GM12878 (cell line): ENCODE data around the gene YARS1. TPM values are rescaled to one million over a fixed set of nuclear protein-coding genes. Genes with fewer than 3 reads are reported as not detected.

Experiments
- ATAC-seq: fragments of 200-7000 bp; cut with Tn5 transposase; 3 replicates; pipeline ENCODE4 v1.9.1; 2020; ENCODE audit warnings: mild to moderate bottlenecking, moderate library complexity
- BruUV-seq: library from RNA; stranded (reverse); fragments of 400-500 nt; replicated peaks from 2 replicates; lab custom pipeline; 2021; lab: Mats Ljungman, UMichigan
- CTCF ChIA-PET: fragments of 300-600 bp; sonication (Branson Sonifier 250); formaldehyde crosslinking; extraction: SDS; loops from one replicate; lab custom pipeline; 2021; ENCODE audit warnings: inconsistent platforms; lab: Yijun Ruan, JAX
- POLR2A ChIA-PET: fragments of 350-600 bp; formaldehyde crosslinking; extraction: SDS; loops from one replicate; lab custom pipeline; 2021; ENCODE audit warnings: inconsistent platforms; lab: Charles Lee
- RAD21 ChIA-PET: fragments of 300-600 bp; sonication (Branson Sonifier 250); formaldehyde crosslinking; loops from one replicate; lab custom pipeline; 2023; ENCODE audit warnings: antibody characterized with exemption; ENCODE audit not compliant: unreplicated experiment; lab: Charles Lee
- SMC1A ChIA-PET: fragments of 300-600 bp; sonication (Branson Sonifier 250); formaldehyde crosslinking; loops from one replicate; lab custom pipeline; 2023; ENCODE audit not compliant: unreplicated experiment, uncharacterized antibody; lab: Charles Lee
- DNase-seq: peaks from one replicate; pipeline ENCODE4 v3.0.0-alpha.2; 2011; ENCODE audit warnings: low read depth, low spot score
- FAIRE-seq: peaks from 3 replicates; lab custom pipeline; 2011; peaks lifted over from hg19 to GRCh38; lab: Jason Lieb, UNC
- H2AFZ ChIP-seq: 2 replicates; pipeline ENCODE4 v1.6.0; 2011; ENCODE audit warnings: low read depth, low read length, control low read depth; ENCODE audit not compliant: control insufficient read depth
- H3K27ac ChIP-seq: 2 replicates; pipeline ENCODE4 v1.5.1; 2011; ENCODE audit warnings: control low read depth; ENCODE audit not compliant: control insufficient read depth, insufficient read depth
- H3K27me3 ChIP-seq, 2 experiments: replicated peaks in 1 of 2; 2 replicates each; pipeline versions ENCODE4 v1.6.0 to v1.6.1; 2011; ENCODE audit warnings: low read length in 1 of 2; ENCODE audit not compliant: control insufficient read depth in 2 of 2, insufficient read depth in 2 of 2
- H3K36me3 ChIP-seq, 2 experiments: 2 replicates each; pipeline ENCODE4 v1.5.1; 2011; ENCODE audit warnings: low read length in 1 of 2; ENCODE audit not compliant: control insufficient read depth in 2 of 2, insufficient read depth in 2 of 2
- H3K4me1 ChIP-seq: 2 replicates; pipeline ENCODE4 v1.6.1; 2011; ENCODE audit warnings: mild to moderate bottlenecking, low read length, moderate library complexity, mixed read lengths; ENCODE audit not compliant: control insufficient read depth, insufficient read depth
- H3K4me2 ChIP-seq: 2 replicates; pipeline ENCODE4 v1.6.0; 2011; ENCODE audit warnings: control low read depth; ENCODE audit not compliant: control insufficient read depth, insufficient read depth
- H3K4me3 ChIP-seq: fragments of 200-600 bp; sonication (generic); 2 replicates; pipeline ENCODE4 v1.5.1; 2016
- H3K79me2 ChIP-seq: 2 replicates; pipeline ENCODE4 v1.6.0; 2011; ENCODE audit warnings: low read length; ENCODE audit not compliant: control insufficient read depth, insufficient read depth
- H3K9ac ChIP-seq: 2 replicates; pipeline ENCODE4 v1.8.0; 2011; ENCODE audit warnings: low read length, control low read depth, mixed read lengths; ENCODE audit not compliant: control insufficient read depth, insufficient read depth
- H3K9me3 ChIP-seq: replicated peaks from 3 replicates; pipeline ENCODE4 v1.5.1; 2011; ENCODE audit warnings: mild to moderate bottlenecking, low read length; ENCODE audit not compliant: control insufficient read depth, insufficient read depth
- H4K20me1 ChIP-seq: 2 replicates; pipeline ENCODE4 v1.6.0; 2011; ENCODE audit not compliant: control insufficient read depth, insufficient read depth
- CBFB ChIP-seq: IDR thresholded peaks from 2 replicates; pipeline ENCODE4 v1.6.1; 2016; ENCODE audit warnings: antibody characterized with exemption, low read depth
- KDM1A ChIP-seq: fragments of 200-600 bp; sonication (generic); IDR thresholded peaks from 2 replicates; pipeline ENCODE4 v1.6.1; 2016; ENCODE audit warnings: borderline replicate concordance
- PRDM15 ChIP-seq: fragments of 450-650 bp; formaldehyde crosslinking; IDR thresholded peaks from 2 replicates; pipeline ENCODE4 v1.4.0; 2020; ENCODE audit warnings: mild to moderate bottlenecking, moderate library complexity
- SMAD1 ChIP-seq: fragments of 450-650 bp; IDR thresholded peaks from 2 replicates; pipeline ENCODE4 v1.6.1; 2018; ENCODE audit warnings: mild to moderate bottlenecking, low read depth; ENCODE audit not compliant: partially characterized antibody
- SREBF1 ChIP-seq: IDR thresholded peaks from 2 replicates; pipeline ENCODE4 v1.6.1; 2012; ENCODE audit warnings: mild to moderate bottlenecking, low read length
- SREBF2 ChIP-seq: IDR thresholded peaks from 2 replicates; pipeline ENCODE4 v1.6.1; 2012; ENCODE audit warnings: mild to moderate bottlenecking, low read length
- ZNF24 ChIP-seq: fragments of 450-650 bp; IDR thresholded peaks from 2 replicates; pipeline ENCODE4 v1.6.1; 2017; ENCODE audit warnings: antibody characterized with exemption, mild to moderate bottlenecking
- ZNF592 ChIP-seq: fragments of 450-650 bp; IDR thresholded peaks from 2 replicates; pipeline ENCODE4 v1.6.1; 2017; ENCODE audit warnings: mild to moderate bottlenecking, moderate library complexity
- WGBS: methylation state at CpG from one replicate; pipeline ENCODE4 v1.1.6; 2016; ENCODE audit warnings: low lambda C conversion rate; ENCODE audit not compliant: insufficient replicate concordance, insufficient coverage; ENCODE audit errors: missing lambda C conversion rate; 5-methylcytosine and 5-hydroxymethylcytosine counted together
- in situ Hi-C: fragments of 300-500 bp; cut with MboI; formaldehyde crosslinking; loops from 9 replicates; pipeline ENCODE4 v1.14.3; 2018; ENCODE audit warnings: mixed read lengths
- intact Hi-C: fragments of 100-400 bp; cut with micrococcal nuclease; formaldehyde crosslinking; loops from one replicate; pipeline ENCODE4 v1.14.2; 2022; ENCODE audit not compliant: unreplicated experiment
- polyA plus RNA-seq, 11 experiments: library from polyadenylated mRNA; depleted of rRNA in 4 of 11; unstranded in 6 of 11; stranded (reverse) in 5 of 11; fragments of >200 nt; fragmentation: Nextera tagmentation in 4 of 11; fragmentation: Illumina TruSeq in 1 of 11; extraction: Ambion mirVana in 4 of 11; extraction: Trizol in 1 of 11; gene quantifications; 1 replicate in 1 of 11; 2 replicates in 10 of 11; pipeline versions ENCODE4 v1.2.1 to v1.2.3, GENCODE V29; 2011 to 2016; ENCODE audit warnings: inconsistent platforms in 2 of 11, missing spikeins in 2 of 11, low read depth in 1 of 11
- total RNA-seq, 4 experiments: library from RNA; depleted of rRNA in 3 of 4; stranded (reverse); fragments of >200 nt in 3 of 4; fragmentation: Illumina TruSeq in 1 of 4; extraction: Trizol in 1 of 4; gene quantifications; 2 replicates each; pipeline versions ENCODE4 v1.2.1 to v1.2.3, GENCODE V29; 2013 to 2021

The YARS1 gene
- total and polyA plus RNA-seq, 10 of the 15 experiments (the other 5 are each of a cell fraction or from before 2014, with no cell fraction given): 39.9 to 202 (median 136) TPM

- POLR2A ChIA-PET: no interaction called here
- BruUV-seq: no TSS peak
- no peaks in the 10 kb centered on the region for H4K20me1 ChIP-seq
- FAIRE-seq (no peak), ATAC-seq (no peak), DNase-seq (no peak)
- in situ Hi-C loops: no loop called here
- 67% methylated on average over 3 of the region's 3 CpGs for WGBS
- CTCF ChIA-PET: interaction anchor here (1.0 kb wide), 1 partner anchor 17 kb away, joined by 3 read pairs; no protein-coding TSS in a partner anchor
- H3K27me3 ChIP-seq: no peaks in the 10 kb centered on the region; a peak in 1 of 4 replicates
- SMC1A ChIA-PET: no interaction called here
- H3K36me3 ChIP-seq: no peaks in the 10 kb centered on the region
- no peaks in the 10 kb centered on the region for H3K79me2 ChIP-seq
- H3K9me3 ChIP-seq: no peaks in the 10 kb centered on the region
- no peak overlapping the region for H2AFZ ChIP-seq
- intact Hi-C loops: no loop called here
- no peak overlapping the region for H3K4me2 ChIP-seq
- H3K4me1 ChIP-seq: peaks cover 15% of the 10 kb centered on the region
- H3K27ac ChIP-seq: no peak overlapping the region
- no peak overlapping the region for H3K9ac ChIP-seq
- RAD21 ChIA-PET: no interaction called here
- no peak overlapping the region for H3K4me3 ChIP-seq
- TF ChIP-seq SMAD1 (no peak), PRDM15 (CRISPR knock-in tag) (no peak), SREBF1 (no peak), ZNF24 (no peak), SREBF2 (no peak), ZNF592 (no peak), KDM1A (no peak), CBFB (no peak)
Observed at GRCh38 chr1:32755810-32756159, 61.4 kb downstream of the YARS1 start.
